Right ventricle myocardium superior (tissue), 1 donor: Measurements from ENCODE around the gene RBKS. TPM values are rescaled to one million over a fixed set of nuclear protein-coding genes. Genes with fewer than 3 reads are reported as not detected.
A peak's percentile ranks its signal among the peaks of the same experiment; 100 is the strongest.
"Not testable (repeated sequence)": the region's sequence is repeated elsewhere in the genome, so short reads cannot be mapped to it uniquely, and the experiment has no call there.

Experiments
- ATAC-seq: fragments of 200-7000 bp; cut with Tn5 transposase; one replicate; pipeline ENCODE4 v1.9.1; 2020; ENCODE audit warnings: mild to moderate bottlenecking; ENCODE audit not compliant: poor library complexity
- DNase-seq: peaks from one replicate; pipeline ENCODE4 v3.0.0-alpha.2; 2020
- intact Hi-C: fragments of 100-400 bp; cut with DNase I; formaldehyde crosslinking; loops from one replicate; pipeline ENCODE4 v1.11.2; 2022
- total RNA-seq: library from RNA; stranded (reverse); fragmentation: NEBNext Ultra II Directional; extraction: Animal tissue kit (Norgen Biotek cat#: 25700); gene quantifications from one replicate; pipeline ENCODE4 v1.2.1, GENCODE V29; 2021
- donor health status: DM: no; HTN: yes; CAD: no; lungs with severe emphysema.

The RBKS gene
- total RNA-seq, 1 donor from 2014 or later = 4.2 TPM

DNA sequence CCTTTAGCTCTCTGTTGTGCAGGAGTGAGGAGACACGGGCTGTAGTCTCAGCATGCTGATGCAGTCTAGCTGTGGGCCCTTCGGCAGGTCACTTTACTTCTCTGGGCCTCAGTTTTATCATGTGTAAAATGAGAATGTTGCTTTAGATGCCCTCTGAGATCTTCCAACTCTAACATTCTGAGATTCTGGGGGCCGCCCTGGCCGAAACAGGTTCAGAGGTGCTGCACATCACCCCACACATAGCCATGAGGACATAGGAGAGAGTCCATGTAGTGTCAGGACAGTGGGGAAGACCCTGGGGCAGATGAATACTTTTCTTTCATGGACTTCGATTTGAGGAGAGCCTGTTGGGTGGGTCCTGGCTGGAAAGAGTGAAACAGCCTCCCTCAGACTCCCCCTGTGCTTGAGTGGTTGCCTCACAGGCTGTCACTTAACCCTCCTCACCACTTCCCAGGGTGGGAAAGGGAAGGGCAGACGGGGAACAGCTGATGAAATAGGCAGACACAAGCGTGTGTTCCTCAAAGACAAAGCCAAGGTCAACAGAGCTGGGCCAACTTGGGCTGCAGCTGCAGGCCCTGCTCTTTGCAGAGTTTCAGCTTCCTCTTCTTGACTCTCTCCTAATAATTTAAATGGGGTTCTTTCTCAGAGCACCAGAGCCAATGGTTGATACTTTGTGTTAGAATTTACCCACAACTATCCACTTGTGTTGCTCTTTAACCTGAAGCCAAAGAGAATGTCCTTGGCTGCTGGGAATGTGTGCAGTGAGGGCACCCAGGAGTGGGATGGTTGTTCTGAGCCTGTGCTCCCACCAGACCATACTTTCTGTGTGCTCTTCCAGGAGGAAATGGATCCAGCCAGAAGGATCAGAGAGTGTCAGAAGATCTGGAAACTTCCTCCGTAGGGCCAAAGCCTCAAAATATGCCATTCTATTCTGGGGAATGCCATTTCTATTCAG, 133.4 kb downstream of the RBKS start:
- intact Hi-C loops = loop anchor here (5.0 kb wide), 1 partner anchor 695 kb away; no protein-coding TSS in a partner anchor
- DNase-seq (no peak), ATAC-seq (peak; percentile 76)

DNA sequence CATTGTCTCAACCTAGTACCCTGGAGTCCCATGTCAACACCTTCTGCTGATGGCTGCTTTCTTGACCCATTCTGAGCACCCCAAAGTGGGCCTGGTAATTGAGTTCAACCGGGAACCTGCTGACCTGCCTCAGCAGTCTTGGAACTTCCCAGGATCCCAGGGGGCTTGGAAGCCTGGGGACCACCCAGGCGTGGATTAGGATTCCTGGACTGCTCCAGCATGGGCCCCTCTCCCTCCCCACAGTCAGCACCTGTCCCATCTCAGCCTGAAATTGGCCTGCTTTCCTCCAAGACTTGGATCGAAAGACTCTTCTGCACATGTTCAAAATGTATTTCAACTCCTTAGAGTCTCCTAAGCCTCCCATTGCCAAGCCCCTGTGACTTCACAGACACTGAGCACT, 134.1 kb downstream of the RBKS start:
- DNase-seq = no peak
- ATAC-seq = no peak
- intact Hi-C loops = loop anchor here (5.0 kb wide), 1 partner anchor 696 kb away; no protein-coding TSS in a partner anchor

DNA sequence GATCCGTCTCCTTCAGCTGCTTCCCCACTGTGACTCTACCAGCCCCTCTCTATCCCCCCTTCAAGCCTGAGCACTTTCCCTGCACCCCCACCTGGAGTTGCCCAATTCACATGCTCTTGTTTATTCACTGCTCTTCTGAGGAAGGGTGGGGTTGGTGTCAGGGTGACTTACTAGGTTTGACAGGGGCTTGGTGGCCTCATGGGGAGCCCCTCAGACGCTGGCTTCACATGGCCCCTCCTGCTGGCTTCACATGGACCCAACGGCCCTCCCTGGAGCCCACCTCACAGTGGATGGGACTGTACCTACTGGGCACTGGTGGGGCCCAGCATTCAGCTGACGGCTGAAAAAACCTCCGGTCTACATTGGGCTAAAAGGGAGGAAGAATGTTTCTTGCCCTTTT, 135.4 kb downstream of the RBKS start:
- ATAC-seq (no peak), DNase-seq (no peak)
- intact Hi-C loops = loop anchor here (5.0 kb wide), 1 partner anchor 697 kb away; no protein-coding TSS in a partner anchor

GRCh38 chr2:27754138-27754588, 136.0 kb downstream of the RBKS start:
- ATAC-seq (peak; percentile 88), DNase-seq (peak; percentile 89)
- intact Hi-C loops = no loop called here

DNA sequence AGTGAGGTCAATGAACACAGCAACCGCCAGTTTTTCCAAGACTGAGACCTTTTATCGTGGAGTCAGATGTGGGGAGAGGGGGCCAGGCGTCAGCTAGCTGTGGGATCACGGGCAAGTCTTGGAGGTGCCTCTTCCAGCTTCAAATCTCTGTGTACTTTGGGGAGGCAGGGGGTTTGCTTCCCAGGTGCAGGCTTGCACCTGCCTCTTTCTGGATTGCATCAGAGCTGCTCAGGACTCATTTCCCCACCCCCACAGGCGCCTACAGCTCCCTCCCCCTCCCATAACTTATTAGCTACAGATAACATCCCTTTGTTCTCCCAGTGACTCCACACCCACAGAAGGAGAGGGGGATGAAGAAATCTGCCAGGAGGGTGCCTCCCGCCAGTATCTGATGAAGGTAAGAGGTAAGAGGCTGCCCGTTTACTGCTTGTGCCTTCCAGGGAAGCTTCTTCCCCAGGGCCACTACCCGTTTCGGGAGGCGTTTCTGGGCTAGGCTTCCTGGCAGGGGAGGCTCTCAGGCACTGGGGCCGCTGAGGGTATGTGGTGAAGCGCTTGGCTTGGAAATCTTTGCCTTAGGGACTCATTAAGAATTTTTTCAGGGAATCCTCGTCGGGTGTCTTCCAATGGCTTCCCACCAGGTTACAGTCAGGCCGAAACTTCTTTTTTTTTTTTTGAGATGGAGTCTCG, 137.5 kb downstream of the RBKS start:
- ATAC-seq = no peak
- DNase-seq = no peak
- intact Hi-C loops = no loop called here

DNA sequence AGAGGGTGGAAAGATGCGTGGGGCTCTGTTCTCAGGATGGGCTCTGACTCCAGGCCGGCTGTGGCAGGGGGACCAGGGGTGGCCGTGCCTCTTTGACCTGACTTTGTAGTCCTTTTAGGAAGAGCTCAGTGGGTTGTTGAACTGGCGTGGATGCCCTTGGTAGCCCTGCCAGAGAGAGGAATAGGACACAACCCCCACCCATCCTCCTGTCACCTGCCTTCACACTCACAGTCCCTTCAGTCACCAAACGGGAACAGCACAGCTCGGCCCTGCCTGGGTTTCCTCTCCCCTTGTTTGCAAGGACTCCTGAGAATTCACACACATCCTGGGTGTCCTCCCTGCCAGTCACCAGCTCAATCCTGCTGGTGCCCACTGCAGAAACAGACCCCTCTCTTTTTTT, 138.8 kb downstream of the RBKS start:
- DNase-seq (no peak), ATAC-seq (no peak)
- intact Hi-C loops = no loop called here

- DNase-seq, ATAC-seq, intact Hi-C loops: not testable (repeated sequence)
Measured at GRCh38 chr2:27748803-27749554, 141.2 kb downstream of the RBKS start.

DNA sequence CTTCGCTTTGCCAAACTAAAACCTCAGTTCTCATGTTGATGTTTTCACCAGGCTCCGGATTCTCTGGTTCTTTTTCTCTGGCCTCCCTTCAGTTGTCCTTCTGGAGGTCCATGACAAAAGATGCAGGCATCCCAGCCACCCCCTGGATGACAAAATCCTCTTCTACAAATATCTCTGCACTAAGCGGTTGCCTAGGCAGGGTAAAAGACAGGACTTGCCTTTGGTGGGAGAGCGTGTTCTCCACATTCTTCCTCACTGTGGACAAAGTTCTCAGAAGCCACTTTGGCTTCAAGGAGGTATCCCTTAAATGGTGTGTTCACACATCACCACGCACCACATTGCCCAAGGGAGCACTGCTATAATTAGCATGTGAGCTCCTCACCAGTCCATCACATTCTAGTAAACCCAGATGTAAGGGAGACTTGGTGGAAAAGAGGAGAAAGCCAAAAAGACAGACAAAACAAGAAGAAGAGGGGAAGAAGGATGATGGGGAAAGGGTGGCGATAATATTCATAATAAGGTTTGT, 142.3 kb downstream of the RBKS start:
- intact Hi-C loops = no loop called here
- peak; percentile 68 for ATAC-seq
- DNase-seq = no peak

DNA sequence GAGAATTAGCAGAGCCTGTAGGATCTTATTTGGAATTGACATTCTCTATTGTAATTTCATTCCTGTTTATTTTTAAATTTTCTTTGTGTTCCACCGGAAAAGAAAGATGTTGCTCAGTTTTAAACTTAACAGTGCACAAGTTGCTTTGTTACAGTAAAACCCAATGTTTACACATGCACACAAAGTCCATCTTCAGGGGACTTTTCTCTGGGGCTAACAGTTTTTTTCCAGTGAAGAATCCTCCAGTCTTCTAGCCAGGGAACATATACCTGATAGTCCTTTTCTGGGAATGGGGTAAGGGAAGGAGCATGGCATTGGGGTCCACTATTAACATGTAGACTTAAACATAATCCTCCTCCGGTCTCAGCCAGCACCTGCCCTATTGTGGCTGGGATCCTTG, 143.9 kb downstream of the RBKS start:
- ATAC-seq = no peak
- DNase-seq = no peak
- intact Hi-C loops = no loop called here

DNA sequence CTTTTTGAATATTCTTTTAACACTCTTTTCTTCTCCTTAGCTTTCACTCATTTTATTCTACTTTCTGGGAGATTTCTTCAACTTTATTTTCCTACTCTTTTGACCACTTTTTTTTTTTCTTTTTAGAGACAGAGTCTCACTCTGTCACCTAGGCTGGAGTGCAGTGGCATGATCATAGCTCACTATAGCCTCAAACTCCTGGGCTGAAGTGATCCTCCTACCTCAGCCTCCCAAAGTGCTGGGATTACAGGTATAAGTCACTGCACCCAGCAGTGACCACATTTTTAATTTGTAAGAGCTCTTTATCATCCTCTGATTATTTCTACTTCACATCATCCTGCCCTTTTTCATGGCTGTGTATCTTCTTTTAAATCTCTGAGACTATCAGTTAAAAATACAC, 144.7 kb downstream of the RBKS start:
- intact Hi-C loops, ATAC-seq, DNase-seq: not testable (repeated sequence)

- intact Hi-C loops = no loop called here
- DNase-seq = no peak
- ATAC-seq = no peak
Measured at GRCh38 chr2:27742571-27742970, 147.6 kb downstream of the RBKS start.

GRCh38 chr2:27741673-27742072, 148.5 kb downstream of the RBKS start:
- intact Hi-C loops = no loop called here
- no peak for DNase-seq
- no peak for ATAC-seq

DNA sequence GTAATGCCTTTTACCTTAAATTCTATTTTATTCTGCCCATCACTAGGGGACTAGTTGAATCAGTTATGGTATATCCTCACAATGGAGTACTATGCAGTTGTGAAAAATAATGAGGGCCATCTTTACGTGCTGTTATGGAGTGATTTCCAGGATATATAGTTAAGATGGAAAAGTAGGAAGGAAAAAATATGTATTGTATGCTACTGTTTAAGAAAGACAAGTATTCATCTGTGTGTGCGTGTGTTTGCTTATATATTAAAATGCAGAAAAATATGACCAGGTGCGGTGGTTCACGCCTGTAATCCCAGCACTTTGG, 151.2 kb downstream of the RBKS start:
- intact Hi-C loops = loop anchor here (10.0 kb wide), 1 partner anchor 656 kb away; the partner anchor contains the start of gene FOSL2

DNA sequence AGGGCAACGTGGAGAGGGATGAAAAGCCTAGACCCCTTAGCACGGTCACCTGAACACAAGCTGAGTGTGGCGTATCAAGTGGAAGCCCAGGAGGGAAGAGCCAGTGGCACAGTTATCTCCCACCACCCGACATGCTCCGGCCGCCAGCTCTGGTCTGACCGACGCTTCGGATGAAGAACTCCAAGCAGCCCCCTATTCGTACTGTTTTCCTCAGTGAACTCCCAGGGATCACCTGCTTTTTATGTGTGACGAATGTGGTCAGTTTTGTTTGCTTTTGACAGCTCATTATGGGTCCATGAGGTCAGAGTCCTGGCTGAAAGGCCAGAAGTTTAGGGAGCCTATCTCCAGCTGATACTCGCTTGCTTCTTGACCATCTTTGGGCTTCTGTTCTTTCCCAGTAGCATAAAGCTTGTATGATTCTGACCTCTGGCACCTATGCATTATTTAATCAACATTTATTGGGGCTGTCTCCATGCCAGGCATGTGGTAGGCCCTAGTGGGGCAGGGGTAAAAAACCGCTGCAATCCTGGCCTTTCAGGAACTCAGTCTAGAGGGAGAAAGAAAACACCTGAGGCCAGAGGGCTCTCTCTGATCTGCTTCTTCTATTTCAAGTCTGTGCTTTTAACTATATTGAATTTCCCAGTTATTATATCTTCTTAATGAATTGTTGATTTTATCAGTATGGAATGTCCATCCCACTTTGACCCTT, 151.7 kb downstream of the RBKS start:
- no peak for DNase-seq
- intact Hi-C loops = loop anchor here (10.0 kb wide), 1 partner anchor 656 kb away; the partner anchor contains the start of gene FOSL2
- ATAC-seq = no peak

More for the DNA sequence above, 151.2 kb downstream of the RBKS start:
- ATAC-seq (no peak), DNase-seq (no peak)

- intact Hi-C loops = loop anchor here (10.0 kb wide), 1 partner anchor 657 kb away; the partner anchor contains the start of gene FOSL2
- ATAC-seq (no peak), DNase-seq (no peak)
Measured at GRCh38 chr2:27737676-27738348, 152.4 kb downstream of the RBKS start.

DNA sequence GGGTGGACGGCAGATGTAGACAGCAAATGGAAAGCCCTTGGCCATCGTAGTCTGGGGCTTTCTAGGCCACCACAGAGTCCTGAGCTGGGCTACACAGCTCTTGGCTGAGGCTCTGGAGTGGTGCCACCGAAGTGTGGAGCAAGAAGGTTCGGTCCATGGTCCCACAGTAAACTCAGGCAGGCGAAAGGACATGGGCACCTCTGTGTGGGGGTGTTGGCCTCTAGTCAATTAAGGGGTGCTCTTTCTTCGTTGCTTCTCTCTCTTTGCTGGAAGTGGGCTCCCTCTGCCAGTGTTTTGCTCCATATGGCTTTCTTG, 153.3 kb downstream of the RBKS start:
- ATAC-seq = no peak
- DNase-seq = no peak
- intact Hi-C loops = loop anchor here (10.0 kb wide), 1 partner anchor 658 kb away; the partner anchor contains the start of gene FOSL2

GRCh38 chr2:27736031-27736889, 153.9 kb downstream of the RBKS start:
- DNase-seq (no peak), ATAC-seq (no peak)
- intact Hi-C loops = loop anchor here (10.0 kb wide), 1 partner anchor 659 kb away; the partner anchor contains the start of gene FOSL2
